ENCODE results near the gene CD82.

The CD82 gene

DNA sequence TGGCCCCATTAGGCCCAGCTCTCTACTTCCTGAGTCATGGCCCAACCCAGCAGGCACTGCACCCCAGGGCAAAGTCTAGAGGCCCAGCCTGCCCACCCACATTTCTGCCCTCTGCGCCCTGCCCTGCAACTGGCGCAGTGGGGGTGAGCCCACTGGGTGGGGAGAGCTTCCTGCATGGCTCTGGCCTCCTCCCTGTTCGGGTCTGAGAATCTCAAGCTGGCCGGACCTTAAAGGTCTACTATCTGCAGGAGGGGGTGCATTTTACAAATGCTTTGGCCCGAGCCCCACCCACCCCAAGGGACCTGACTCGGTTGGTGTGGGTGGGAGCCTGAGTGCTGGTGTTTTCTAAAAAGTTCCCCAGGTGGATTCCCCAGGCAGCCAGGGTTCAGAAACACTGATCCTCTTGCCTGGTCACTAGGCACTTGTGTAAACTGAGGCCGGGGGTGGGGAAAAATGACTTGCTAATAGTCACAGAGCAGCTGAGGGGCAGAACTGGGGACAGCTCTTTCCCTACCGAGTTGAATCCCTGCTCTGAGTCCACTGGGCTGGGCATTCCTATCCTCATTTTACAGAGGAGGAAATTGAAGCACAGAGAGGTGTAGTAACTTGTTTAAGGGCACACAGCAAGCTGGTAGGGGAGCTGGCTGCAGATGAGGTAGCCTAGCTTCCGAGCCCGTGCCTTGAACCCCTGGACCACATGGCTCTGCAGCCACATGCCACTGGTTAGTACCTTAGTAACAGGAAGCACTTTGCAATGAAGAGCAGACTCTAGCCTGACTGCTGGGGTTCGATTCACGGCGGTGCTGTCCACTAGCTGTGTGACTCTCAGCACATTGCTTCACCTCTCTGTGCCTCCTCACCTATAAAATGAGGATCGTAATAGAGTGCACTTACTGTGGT is 36.3 kb downstream of the CD82 start:
- DNase-seq (ENCODE audit: low spot score) = no peak

DNA sequence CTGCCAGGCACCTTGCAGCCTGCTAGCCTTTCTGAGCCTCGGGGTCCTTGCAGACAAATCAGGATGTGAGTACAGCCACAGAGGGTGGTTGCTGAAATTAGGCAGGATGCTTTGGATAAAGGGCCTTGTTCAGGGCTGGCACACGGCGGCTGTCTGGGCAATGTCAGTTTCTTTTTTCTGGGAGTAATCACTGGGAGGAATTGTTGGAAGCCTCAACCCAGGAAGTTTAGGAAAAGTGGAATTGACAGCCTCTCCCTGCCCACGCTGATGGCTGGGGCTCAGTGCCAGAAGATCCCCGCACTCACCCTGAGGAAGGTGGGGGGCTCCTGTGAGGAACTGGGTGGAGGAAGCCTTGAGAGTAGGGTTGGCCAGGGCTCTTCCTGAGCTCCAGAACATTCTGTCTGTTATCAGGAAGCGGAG is 37.4 kb downstream of the CD82 start:
- DNase-seq (ENCODE audit: low spot score) = no peak

- DNase-seq (ENCODE audit: low spot score) = no peak
Measured at GRCh38 chr11:44604171-44604581, 38.7 kb downstream of the CD82 start.

- DNase-seq (ENCODE audit: low spot score) = no peak
Measured at GRCh38 chr11:44605068-44605708, 39.7 kb downstream of the CD82 start.

DNA sequence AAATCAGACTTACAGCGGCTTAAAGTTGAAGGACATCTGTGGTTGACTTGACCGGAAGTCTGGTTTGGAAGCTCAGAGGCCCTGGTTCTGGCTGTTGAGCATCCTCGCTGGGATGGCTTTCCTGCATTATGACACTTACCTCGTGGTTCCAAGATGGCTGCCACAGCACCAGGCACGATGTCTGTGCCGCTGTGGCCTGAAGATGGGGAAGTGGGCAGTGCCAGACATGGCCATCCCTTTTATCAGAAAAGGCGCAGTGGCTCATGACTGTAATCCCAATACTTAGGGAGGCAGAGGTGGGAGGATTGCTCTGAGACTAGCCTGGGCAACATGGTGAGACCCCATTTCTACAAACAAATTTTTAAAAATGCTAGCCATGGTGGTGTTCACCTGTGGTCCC is 40.5 kb downstream of the CD82 start:
- no peak for DNase-seq (ENCODE audit: low spot score)

DNA sequence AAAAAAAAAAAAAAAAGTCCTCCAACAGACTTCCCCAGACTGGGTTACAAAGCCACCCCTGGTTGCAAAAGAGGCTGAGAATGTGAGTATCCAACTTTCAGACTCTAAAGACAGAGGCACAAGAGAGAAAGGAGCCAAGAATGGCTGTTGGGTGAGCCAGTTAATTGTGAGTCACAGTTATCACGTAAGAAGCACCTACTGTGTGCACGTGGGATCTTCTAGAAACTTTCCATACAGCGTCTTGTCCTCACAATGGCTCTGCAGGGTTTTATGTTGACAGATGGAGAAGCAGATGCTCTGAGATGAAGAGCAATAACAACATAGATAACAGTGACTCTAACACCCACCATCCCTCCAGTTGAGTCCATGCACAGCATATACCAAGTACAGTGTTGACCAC is 41.0 kb downstream of the CD82 start:
- DNase-seq (ENCODE audit: low spot score) = no peak

DNA sequence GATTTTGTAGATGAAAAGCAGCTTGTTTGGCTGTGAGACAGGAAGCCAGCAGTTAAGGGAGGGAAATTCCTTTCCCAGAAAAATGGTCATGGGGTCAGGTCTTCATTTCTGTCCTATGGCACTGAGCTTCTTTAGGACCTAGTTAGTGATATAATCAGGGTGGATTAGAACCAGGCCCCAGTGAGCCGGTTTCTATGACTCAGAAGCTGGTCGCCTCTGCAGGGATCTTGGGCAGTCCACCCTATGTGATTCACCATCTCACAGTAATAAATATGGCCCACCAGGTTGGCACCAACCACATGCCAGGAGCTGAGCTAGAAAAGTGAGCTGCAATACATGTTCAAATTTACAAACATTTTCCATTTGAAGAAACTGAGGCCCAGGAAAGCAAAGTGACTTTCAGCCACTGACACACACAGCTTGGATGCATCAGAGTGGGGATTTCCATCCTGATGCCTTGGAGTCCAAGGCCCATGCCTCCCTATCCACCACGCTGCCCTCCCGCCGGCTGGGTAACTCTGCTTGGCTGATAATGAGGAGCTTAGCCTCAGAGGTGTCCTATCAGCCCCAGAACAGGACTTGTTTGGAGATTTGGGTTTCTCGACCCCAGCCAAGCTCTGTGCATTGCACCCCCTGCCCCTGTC is 42.0 kb downstream of the CD82 start:
- DNase-seq (ENCODE audit: low spot score) = no peak

GRCh38 chr11:44607987-44608386 is 42.5 kb downstream of the CD82 start:
- no peak for DNase-seq (ENCODE audit: low spot score)

- DNase-seq (ENCODE audit: low spot score) = no peak
Measured at GRCh38 chr11:44608651-44608990, 43.2 kb downstream of the CD82 start.

DNA sequence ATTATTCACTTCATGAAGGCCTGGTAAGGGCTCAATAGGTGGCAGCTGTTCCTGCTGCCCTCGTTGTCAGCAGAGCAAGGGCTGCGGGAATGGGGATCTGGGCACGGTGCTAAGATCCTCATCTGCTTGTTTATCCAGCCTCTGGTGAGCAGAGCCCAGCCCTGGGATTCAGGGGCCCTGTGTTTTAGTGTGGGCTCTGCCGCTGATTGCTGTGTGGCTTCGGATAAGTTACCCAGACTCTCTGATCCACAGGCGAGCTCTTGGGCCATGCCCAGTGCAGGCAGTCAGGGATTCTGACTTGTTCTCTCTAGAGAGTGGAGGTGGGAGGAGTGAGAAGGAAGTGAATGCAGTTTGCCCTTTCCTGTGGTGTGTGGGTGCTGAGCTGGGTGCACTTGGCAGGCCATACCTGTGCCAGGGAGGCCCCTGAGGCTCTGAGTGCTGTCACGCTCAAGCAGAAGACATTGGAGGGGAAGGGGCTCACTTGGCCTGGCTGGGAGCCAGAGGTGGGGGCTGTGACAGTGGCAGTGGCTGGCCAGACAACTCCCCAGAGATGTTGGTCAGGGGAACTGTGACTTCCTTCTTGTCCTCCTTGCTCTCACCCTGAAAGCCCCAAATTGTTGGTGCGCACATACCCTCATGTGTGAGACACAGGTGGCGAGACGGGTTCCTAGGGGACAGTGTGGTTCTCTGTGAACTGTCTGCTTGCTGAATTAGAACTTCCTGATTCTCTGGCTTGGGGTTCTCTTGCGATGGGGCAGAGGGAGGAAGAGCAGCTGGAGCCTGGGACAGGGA is 43.7 kb downstream of the CD82 start:
- peak; percentile 19 for DNase-seq (ENCODE audit: low spot score)

DNA sequence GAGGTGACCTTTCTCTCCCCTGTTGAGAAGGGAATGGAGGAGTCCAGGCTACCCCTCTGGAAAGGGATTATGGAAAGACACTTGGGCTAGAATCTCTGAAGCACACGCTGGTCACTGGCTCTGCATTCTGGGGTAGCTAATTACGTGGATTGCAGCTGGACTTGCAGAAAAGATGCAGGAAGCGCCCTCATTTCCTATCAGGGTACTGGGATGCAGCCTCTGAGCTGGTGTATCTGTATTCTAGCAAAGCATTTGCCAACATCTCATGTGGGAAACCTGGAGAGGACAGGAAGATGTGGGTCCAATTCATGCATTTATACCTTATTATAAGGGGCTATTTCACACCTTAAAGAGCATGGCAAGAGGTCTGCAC is 44.3 kb downstream of the CD82 start:
- no peak for DNase-seq (ENCODE audit: low spot score)

GRCh38 chr11:44610186-44610955 is 44.9 kb downstream of the CD82 start:
- DNase-seq (ENCODE audit: low spot score) = no peak

DNA sequence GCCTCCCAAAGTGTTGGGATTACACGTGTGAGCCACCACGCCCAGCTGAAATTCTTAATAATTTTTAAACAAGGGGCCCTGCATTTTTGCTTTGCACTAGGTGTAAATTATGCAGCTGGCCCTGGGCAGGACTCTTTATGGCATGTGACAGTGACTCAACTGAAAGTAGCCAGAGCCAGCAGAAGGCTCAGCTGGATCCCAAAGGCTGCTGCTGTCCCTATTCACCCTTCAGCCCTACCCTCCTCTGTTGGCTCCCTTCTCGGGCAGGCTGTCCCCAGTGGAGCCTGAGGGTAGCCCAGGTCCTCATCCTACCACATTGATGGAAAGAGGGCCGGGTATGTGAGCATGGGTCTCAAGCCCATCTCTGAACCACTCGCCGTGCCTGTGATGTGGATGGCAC is 45.6 kb downstream of the CD82 start:
- DNase-seq (ENCODE audit: low spot score) = no peak

GRCh38 chr11:44611687-44612434 is 46.4 kb downstream of the CD82 start:
- peak; percentile 29 for DNase-seq (ENCODE audit: low spot score)

DNA sequence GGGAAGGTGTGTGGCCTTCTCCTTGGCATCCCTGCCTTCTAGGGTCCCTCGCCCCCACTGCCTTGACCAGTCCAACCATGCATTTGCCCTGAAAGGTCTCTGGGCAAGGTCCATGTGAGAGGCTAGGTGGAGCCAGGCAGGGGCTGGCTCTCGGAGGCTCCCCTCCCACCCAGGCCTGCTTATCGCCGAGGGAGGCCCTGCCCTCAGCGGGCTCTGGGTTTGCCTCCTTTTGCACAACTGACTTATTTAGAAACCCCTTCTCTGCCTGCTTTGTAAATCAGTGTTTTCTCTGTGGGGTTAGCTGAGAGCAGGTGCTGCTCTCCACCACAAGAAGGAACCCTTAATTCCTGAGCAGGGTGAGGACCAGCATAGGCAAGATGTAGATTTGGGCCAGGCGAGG is 47.7 kb downstream of the CD82 start:
- no peak for DNase-seq (ENCODE audit: low spot score)

GRCh38 chr11:44614281-44614775 is 48.9 kb downstream of the CD82 start:
- DNase-seq (ENCODE audit: low spot score) = no peak

DNA sequence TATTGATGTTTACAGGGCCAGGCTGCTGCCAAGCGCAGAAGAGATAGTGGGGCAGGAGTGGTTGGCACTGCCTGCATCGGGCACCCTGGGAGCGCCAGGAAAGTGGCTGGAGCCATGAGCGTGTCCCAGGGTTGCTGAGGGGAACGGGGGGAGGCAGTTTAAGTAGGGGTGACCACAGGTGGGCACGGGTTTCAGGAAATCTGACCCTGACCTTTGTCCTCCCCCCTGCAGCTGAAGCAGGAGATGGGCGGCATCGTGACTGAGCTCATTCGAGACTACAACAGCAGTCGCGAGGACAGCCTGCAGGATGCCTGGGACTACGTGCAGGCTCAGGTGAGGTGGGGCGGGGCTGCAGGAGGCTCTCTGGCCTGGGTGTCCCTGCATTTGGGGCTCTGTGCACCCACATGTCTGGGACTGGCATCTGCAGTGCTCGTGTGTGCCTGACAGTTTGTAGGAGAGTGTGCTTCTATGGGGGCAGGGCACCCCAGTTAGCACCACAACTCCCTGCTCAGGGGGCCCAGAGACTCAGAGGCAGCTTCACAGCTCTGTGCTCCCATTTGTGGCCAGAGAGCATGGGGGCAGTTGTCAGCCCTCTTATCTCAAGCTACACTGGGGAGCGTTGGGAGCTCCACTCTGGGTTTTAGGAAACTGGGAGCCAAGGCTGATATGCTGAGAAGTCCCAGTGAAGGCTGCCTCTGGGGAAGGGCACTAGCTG is 49.7 kb downstream of the CD82 start:
- DNase-seq (ENCODE audit: low spot score) = no peak

- no peak for DNase-seq (ENCODE audit: low spot score)
Measured at GRCh38 chr11:44615913-44616791, 50.7 kb downstream of the CD82 start.

All from activated CD4-positive, alpha-beta T cell treated with anti-CD3 and anti-CD28 coated beads, Interleukin-2, Interleukin-4, amounts not matched to agents 100 ng/mL and 50 ng/mL, durations not matched to agents 16 hours and 8 hours (primary cell).